Keratinocyte (primary cell): ENCODE data around the gene NUMBL.

ENCODE experiments used
- EZH2 ChIP-seq: IDR thresholded peaks from one replicate; pipeline ENCODE4 v1.6.1; 2012; ENCODE audit warnings: inconsistent platforms, mild to moderate bottlenecking, low read length, moderate library complexity
- TF ChIP-seq, protein P1 (sequence below), 3 experiments: IDR thresholded peaks in 1 of 3; conservative IDR thresholded peaks in 1 of 3; optimal IDR thresholded peaks in 1 of 3; 2 replicates in 2 of 3; 3 replicates in 1 of 3; pipeline versions ENCODE3 to v1.5.1; 2011; ENCODE audit warnings: low read length in 3 of 3, mild to moderate bottlenecking in 3 of 3, moderate library complexity in 2 of 3, control low read depth in 1 of 3, inconsistent platforms in 1 of 3; ENCODE audit not compliant: insufficient read depth in 2 of 3; ENCODE audit errors: extremely low read depth in 1 of 3

DNA sequence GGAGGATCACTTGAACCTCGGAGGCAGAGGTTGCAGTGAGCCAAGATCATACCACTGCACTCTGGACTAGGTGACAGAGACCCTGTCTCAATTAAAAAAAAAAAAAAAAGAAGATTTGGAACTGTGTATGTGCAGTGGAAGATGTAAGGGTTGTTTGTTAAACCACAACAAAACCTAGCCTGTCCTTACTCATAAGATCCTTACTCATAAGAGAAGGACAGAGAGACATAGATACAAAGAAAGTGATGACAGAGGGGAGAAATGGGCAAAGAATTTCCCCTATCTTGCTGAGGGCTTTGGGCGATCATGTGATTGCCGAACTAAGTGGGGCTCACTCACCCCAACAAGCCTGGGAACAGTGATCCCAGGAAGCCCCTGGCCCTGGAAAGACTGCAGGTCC is 34.4 kb upstream of the NUMBL start:
- TF ChIP-seq, protein P1, sequence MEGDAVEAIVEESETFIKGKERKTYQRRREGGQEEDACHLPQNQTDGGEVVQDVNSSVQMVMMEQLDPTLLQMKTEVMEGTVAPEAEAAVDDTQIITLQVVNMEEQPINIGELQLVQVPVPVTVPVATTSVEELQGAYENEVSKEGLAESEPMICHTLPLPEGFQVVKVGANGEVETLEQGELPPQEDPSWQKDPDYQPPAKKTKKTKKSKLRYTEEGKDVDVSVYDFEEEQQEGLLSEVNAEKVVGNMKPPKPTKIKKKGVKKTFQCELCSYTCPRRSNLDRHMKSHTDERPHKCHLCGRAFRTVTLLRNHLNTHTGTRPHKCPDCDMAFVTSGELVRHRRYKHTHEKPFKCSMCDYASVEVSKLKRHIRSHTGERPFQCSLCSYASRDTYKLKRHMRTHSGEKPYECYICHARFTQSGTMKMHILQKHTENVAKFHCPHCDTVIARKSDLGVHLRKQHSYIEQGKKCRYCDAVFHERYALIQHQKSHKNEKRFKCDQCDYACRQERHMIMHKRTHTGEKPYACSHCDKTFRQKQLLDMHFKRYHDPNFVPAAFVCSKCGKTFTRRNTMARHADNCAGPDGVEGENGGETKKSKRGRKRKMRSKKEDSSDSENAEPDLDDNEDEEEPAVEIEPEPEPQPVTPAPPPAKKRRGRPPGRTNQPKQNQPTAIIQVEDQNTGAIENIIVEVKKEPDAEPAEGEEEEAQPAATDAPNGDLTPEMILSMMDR (optimal IDR thresholded peaks at IDR 0.05 in 1 of 3, IDR thresholded peaks at IDR 0.05 in 1 of 3, conservative IDR thresholded peaks at IDR 0.05 in 1 of 3; ENCODE audit: extremely low read depth in 1 of 3, insufficient read depth in 2 of 3, low read length in 3 of 3) = no peak
- TF ChIP-seq EZH2 = no peak
